Karpas-422 (cell line): ENCODE data around the gene ZNF718. TPM values are rescaled to one million over a fixed set of nuclear protein-coding genes. Genes with fewer than 3 reads are reported as not detected.
"Not testable (repeated sequence)": the region's sequence is repeated elsewhere in the genome, so short reads cannot be mapped to it uniquely, and the experiment has no call there.

ENCODE experiments used
- DNase-seq: peaks from one replicate; pipeline ENCODE4 v3.0.0-alpha.2; 2015
- H2AFZ ChIP-seq: fragments of 200-600 bp; sonication (generic); 2 replicates; pipeline ENCODE4 v1.6.1; 2014; ENCODE audit warnings: antibody characterized with exemption, low read length, mixed read lengths
- H3K27ac ChIP-seq: fragments of 200-600 bp; sonication (generic); 2 replicates; pipeline ENCODE4 v1.5.1; 2014; ENCODE audit warnings: mild to moderate bottlenecking, low read length, moderate library complexity
- H3K27me3 ChIP-seq: fragments of 200-600 bp; sonication (generic); 2 replicates; pipeline ENCODE4 v1.6.1; 2014; ENCODE audit warnings: low read length, mixed read lengths
- H3K36me3 ChIP-seq: fragments of 200-600 bp; sonication (generic); 2 replicates; pipeline ENCODE4 v1.6.1; 2014; ENCODE audit warnings: low read length, mixed read lengths; ENCODE audit not compliant: insufficient read depth
- H3K4me1 ChIP-seq: fragments of 200-600 bp; sonication (generic); 2 replicates; pipeline ENCODE4 v1.6.1; 2014; ENCODE audit warnings: mild to moderate bottlenecking, low read length, mixed read lengths
- H3K4me2 ChIP-seq: fragments of 200-600 bp; sonication (generic); 2 replicates; pipeline ENCODE4 v1.6.1; 2014; ENCODE audit warnings: low read length, low read depth, mild to moderate bottlenecking; ENCODE audit not compliant: poor library complexity, severe bottlenecking
- H3K4me3 ChIP-seq: fragments of 200-600 bp; sonication (generic); 2 replicates; pipeline ENCODE4 v1.5.1; 2014; ENCODE audit warnings: mild to moderate bottlenecking, antibody characterized with exemption, low read length, mixed read lengths
- H3K79me2 ChIP-seq: fragments of 200-600 bp; sonication (generic); 2 replicates; pipeline ENCODE4 v1.6.1; 2014; ENCODE audit warnings: mild to moderate bottlenecking, low read length, mixed read lengths
- H3K9ac ChIP-seq: fragments of 200-600 bp; sonication (generic); 2 replicates; pipeline ENCODE4 v1.6.0; 2014; ENCODE audit warnings: low read length
- H3K9me2 ChIP-seq: fragments of 200-600 bp; sonication (generic), shearing (Covaris generic); replicated peaks from 2 replicates; pipeline ENCODE4 v1.6.0; 2014; ENCODE audit warnings: mild to moderate bottlenecking, low read length, moderate library complexity; ENCODE audit not compliant: insufficient read depth
- H3K9me3 ChIP-seq: fragments of 300-700, 200-600 bp; sonication (generic); 2 replicates; pipeline ENCODE4 v1.6.1; 2014; ENCODE audit warnings: low read length, mixed read lengths
- H4K20me1 ChIP-seq: fragments of 200-600 bp; sonication (generic); 2 replicates; pipeline ENCODE4 v1.6.1; 2014; ENCODE audit warnings: mild to moderate bottlenecking, antibody characterized with exemption, low read length, low read depth; ENCODE audit not compliant: insufficient read depth
- total RNA-seq: library from RNA; depleted of rRNA; stranded (reverse); fragments of >200 nt; shearing (Covaris generic); gene quantifications from 2 replicates; pipeline ENCODE4 v1.2.3, GENCODE V29; 2014; ENCODE audit warnings: low replicate concordance

The ZNF718 gene
- total RNA-seq, 1 experiment from 2014 or later, result 38.7 TPM

- H3K4me1 ChIP-seq, H3K9me2 ChIP-seq, H3K27ac ChIP-seq, DNase-seq, H3K36me3 ChIP-seq, H2AFZ ChIP-seq, H3K27me3 ChIP-seq, H3K4me2 ChIP-seq, H3K79me2 ChIP-seq, H3K4me3 ChIP-seq, H3K9ac ChIP-seq, H4K20me1 ChIP-seq: not testable (repeated sequence)
- peaks cover 12% of the 10 kb centered on the region; the same call in 1 of the 2 replicates for H3K9me3 ChIP-seq
Observed at GRCh38 chr4:171318-171717, 47.0 kb downstream of the ZNF718 start.

- Histone ChIP-seq H3K27ac (no peak overlapping the region), H4K20me1 (no peaks in the 10 kb centered on the region), H2AFZ (no peak overlapping the region), H3K4me1 (no peaks in the 10 kb centered on the region), H3K4me3 (no peak overlapping the region), H3K4me2 (no peak overlapping the region), H3K79me2 (no peaks in the 10 kb centered on the region), H3K9ac (no peak overlapping the region), H3K27me3 (no peaks in the 10 kb centered on the region), H3K9me3 (peaks cover 16% of the 10 kb centered on the region; the same call in 1 of the 2 replicates), H3K9me2 (no peaks in the 10 kb centered on the region), H3K36me3 (no peaks in the 10 kb centered on the region; the same call in 1 of the 2 replicates)
- DNase-seq, result no peak
Observed at GRCh38 chr4:173666-174314, 49.5 kb downstream of the ZNF718 start.

GRCh38 chr4:175986-176385 lies 51.7 kb downstream of the ZNF718 start:
- H3K9me3 ChIP-seq, result peaks cover 18% of the 10 kb centered on the region; the same call in 1 of the 2 replicates
- no peak overlapping the region for H3K9ac ChIP-seq
- DNase-seq, result no peak
- no peak overlapping the region for H3K4me2 ChIP-seq
- no peak overlapping the region for H3K4me3 ChIP-seq
- no peak overlapping the region for H3K27ac ChIP-seq
- no peaks in the 10 kb centered on the region for H3K9me2 ChIP-seq
- no peak overlapping the region for H2AFZ ChIP-seq
- peaks cover 7% of the 10 kb centered on the region; the same call in 1 of the 2 replicates for H3K36me3 ChIP-seq
- no peaks in the 10 kb centered on the region for H3K27me3 ChIP-seq
- H4K20me1 ChIP-seq, result no peaks in the 10 kb centered on the region
- H3K4me1 ChIP-seq, result no peaks in the 10 kb centered on the region
- peaks cover 4% of the 10 kb centered on the region; the same call in 1 of the 2 replicates for H3K79me2 ChIP-seq

- Histone ChIP-seq H3K4me2 (no peak overlapping the region), H3K9me3 (peaks cover 14% of the 10 kb centered on the region; the same call in 1 of the 2 replicates), H3K27ac (no peak overlapping the region), H3K4me3 (no peak overlapping the region), H3K9ac (no peak overlapping the region), H2AFZ (no peak overlapping the region), H3K27me3 (no peaks in the 10 kb centered on the region), H3K9me2 (no peaks in the 10 kb centered on the region), H4K20me1 (no peaks in the 10 kb centered on the region), H3K79me2 (peaks cover 9% of the 10 kb centered on the region; the same call in 1 of the 2 replicates), H3K4me1 (no peaks in the 10 kb centered on the region), H3K36me3 (peaks cover 7% of the 10 kb centered on the region; the same call in 1 of the 2 replicates)
- DNase-seq, result no peak
Observed at GRCh38 chr4:176995-177394, 52.7 kb downstream of the ZNF718 start.

- H2AFZ ChIP-seq, H3K4me3 ChIP-seq, DNase-seq, H3K27me3 ChIP-seq, H3K9me2 ChIP-seq, H4K20me1 ChIP-seq, H3K4me2 ChIP-seq, H3K4me1 ChIP-seq, H3K27ac ChIP-seq, H3K9ac ChIP-seq: not testable (repeated sequence)
- Histone ChIP-seq H3K9me3 (peaks cover 17% of the 10 kb centered on the region), H3K36me3 (peaks cover 14% of the 10 kb centered on the region), H3K79me2 (peaks cover 37% of the 10 kb centered on the region; the same call in 1 of the 2 replicates)
Observed at GRCh38 chr4:182225-182624, 57.9 kb downstream of the ZNF718 start.

- H3K9ac ChIP-seq, result no peak overlapping the region
- no peak overlapping the region for H3K4me3 ChIP-seq
- peaks cover 16% of the 10 kb centered on the region; the same call in 1 of the 2 replicates for H3K36me3 ChIP-seq
- H3K4me1 ChIP-seq, result peaks cover 8% of the 10 kb centered on the region
- H2AFZ ChIP-seq, result no peak overlapping the region
- no peaks in the 10 kb centered on the region for H3K27me3 ChIP-seq
- peaks cover 39% of the 10 kb centered on the region; the same call in 1 of the 2 replicates for H3K79me2 ChIP-seq
- H3K27ac ChIP-seq, result no peak overlapping the region
- no peak overlapping the region for H3K4me2 ChIP-seq
- no peak for DNase-seq
- H4K20me1 ChIP-seq, result no peaks in the 10 kb centered on the region
- H3K9me2 ChIP-seq, result no peaks in the 10 kb centered on the region
- peaks cover 22% of the 10 kb centered on the region for H3K9me3 ChIP-seq
Observed at GRCh38 chr4:188091-188490, 63.8 kb downstream of the ZNF718 start.

GRCh38 chr4:195159-195558 lies 70.9 kb downstream of the ZNF718 start:
- H3K4me3 ChIP-seq, DNase-seq, H3K27me3 ChIP-seq, H4K20me1 ChIP-seq, H3K4me2 ChIP-seq, H3K36me3 ChIP-seq, H3K9me3 ChIP-seq, H2AFZ ChIP-seq, H3K27ac ChIP-seq, H3K4me1 ChIP-seq, H3K79me2 ChIP-seq, H3K9me2 ChIP-seq, H3K9ac ChIP-seq: not testable (repeated sequence)

- no peaks in the 10 kb centered on the region for H4K20me1 ChIP-seq
- H3K79me2 ChIP-seq, result no peaks in the 10 kb centered on the region
- peaks cover 34% of the 10 kb centered on the region for H3K36me3 ChIP-seq
- H3K4me1 ChIP-seq, result no peaks in the 10 kb centered on the region
- no peaks in the 10 kb centered on the region for H3K9me2 ChIP-seq
- H3K4me2 ChIP-seq, result no peak overlapping the region
- H3K9me3 ChIP-seq, result peaks cover 6% of the 10 kb centered on the region
- no peak overlapping the region for H3K9ac ChIP-seq
- H2AFZ ChIP-seq, result no peak overlapping the region
- no peak overlapping the region for H3K27ac ChIP-seq
- H3K4me3 ChIP-seq, result no peak overlapping the region
- DNase-seq, result no peak
- no peaks in the 10 kb centered on the region for H3K27me3 ChIP-seq
Observed at GRCh38 chr4:200936-201335, 76.6 kb downstream of the ZNF718 start.
